GM08714 (cell line): ENCODE measurements around the gene ARL6IP5.
A peak's percentile ranks its signal among the peaks of the same experiment; 100 is the strongest.

Experiments
- H3K4me3 ChIP-seq: fragments of 200-500 bp; sonication (Bioruptor generic); 2 replicates; pipeline ENCODE4 v1.5.1; 2014; ENCODE audit warnings: mild to moderate bottlenecking, low read length, inconsistent platforms
- ZNF274 ChIP-seq: IDR thresholded peaks from 2 replicates; pipeline ENCODE4 v1.6.1; 2012; ENCODE audit warnings: mild to moderate bottlenecking, low read depth, low read length

ARL6IP5 gene

GRCh38 chr3:69079269-69080159, 5.2 kb upstream of the ARL6IP5 start:
- no peak for TF ChIP-seq ZNF274
- H3K4me3 ChIP-seq = peak overlapping the region; percentile 94

- TF ChIP-seq ZNF274 = no peak
Observed at GRCh38 chr3:69080233-69080920, 4.4 kb upstream of the ARL6IP5 start, which contains the start of gene UBA3. UBA3 (minus strand) TSS chr3:69080365; CDS start chr3:69080353, 12 bp downstream.

GRCh38 chr3:69081583-69082262, 3.0 kb upstream of the ARL6IP5 start:
- H3K4me3 ChIP-seq = no peak overlapping the region; the same call in 1 of the 2 replicates
- no peak for TF ChIP-seq ZNF274

More at GRCh38 chr3:69080233-69080920, 4.4 kb upstream of the ARL6IP5 start, which contains the start of gene UBA3:
- H3K4me3 ChIP-seq = peak within 1 kb of the TSS; percentile 94

- H3K4me3 ChIP-seq = no peak overlapping the region
- no peak for TF ChIP-seq ZNF274
Observed at GRCh38 chr3:69082361-69082760, 2.4 kb upstream of the ARL6IP5 start.

- no peak overlapping the region for H3K4me3 ChIP-seq
- TF ChIP-seq ZNF274 = no peak
Observed at GRCh38 chr3:69082805-69083204, 1.9 kb upstream of the ARL6IP5 start.

- no peak for TF ChIP-seq ZNF274
- peak overlapping the region; percentile 84 for H3K4me3 ChIP-seq
Observed at GRCh38 chr3:69085168-69085832, 563 bp downstream of the ARL6IP5 start.

- peak overlapping the region; percentile 84 for H3K4me3 ChIP-seq
- TF ChIP-seq ZNF274 = no peak
Observed at GRCh38 chr3:69085833-69086722, 1.3 kb downstream of the ARL6IP5 start.

- H3K4me3 ChIP-seq = peak overlapping the region; percentile 84
- no peak for TF ChIP-seq ZNF274
Observed at GRCh38 chr3:69087030-69087791, 2.5 kb downstream of the ARL6IP5 start.

GRCh38 chr3:69088063-69088462, 3.3 kb downstream of the ARL6IP5 start:
- H3K4me3 ChIP-seq = peak overlapping the region; percentile 84
- TF ChIP-seq ZNF274 = no peak

- H3K4me3 ChIP-seq = no peak overlapping the region
- TF ChIP-seq ZNF274 = no peak
Observed at GRCh38 chr3:69090021-69090420, 5.3 kb downstream of the ARL6IP5 start.

GRCh38 chr3:69091389-69092029, 6.8 kb downstream of the ARL6IP5 start:
- no peak for TF ChIP-seq ZNF274

GRCh38 chr3:69092030-69092516, 7.3 kb downstream of the ARL6IP5 start:
- TF ChIP-seq ZNF274 = no peak

More at GRCh38 chr3:69091389-69092029, 6.8 kb downstream of the ARL6IP5 start:
- H3K4me3 ChIP-seq = peak overlapping the region; percentile 8

More at GRCh38 chr3:69092030-69092516, 7.3 kb downstream of the ARL6IP5 start:
- H3K4me3 ChIP-seq = peak overlapping the region; percentile 44; the same call in 1 of the 2 replicates
